Keratinocyte (primary cell): Measurements from ENCODE around the gene SLCO3A1.

Source experiments
- CTCF ChIP-seq, 3 experiments: IDR thresholded peaks in 1 of 3; conservative IDR thresholded peaks in 1 of 3; optimal IDR thresholded peaks in 1 of 3; 2 replicates in 2 of 3; 3 replicates in 1 of 3; pipeline versions ENCODE3 to v1.5.1; 2011; ENCODE audit warnings: low read length in 3 of 3, mild to moderate bottlenecking in 3 of 3, moderate library complexity in 2 of 3, control low read depth in 1 of 3, inconsistent platforms in 1 of 3; ENCODE audit not compliant: insufficient read depth in 2 of 3; ENCODE audit errors: extremely low read depth in 1 of 3
- EZH2 ChIP-seq: IDR thresholded peaks from one replicate; pipeline ENCODE4 v1.6.1; 2012; ENCODE audit warnings: inconsistent platforms, mild to moderate bottlenecking, low read length, moderate library complexity

DNA sequence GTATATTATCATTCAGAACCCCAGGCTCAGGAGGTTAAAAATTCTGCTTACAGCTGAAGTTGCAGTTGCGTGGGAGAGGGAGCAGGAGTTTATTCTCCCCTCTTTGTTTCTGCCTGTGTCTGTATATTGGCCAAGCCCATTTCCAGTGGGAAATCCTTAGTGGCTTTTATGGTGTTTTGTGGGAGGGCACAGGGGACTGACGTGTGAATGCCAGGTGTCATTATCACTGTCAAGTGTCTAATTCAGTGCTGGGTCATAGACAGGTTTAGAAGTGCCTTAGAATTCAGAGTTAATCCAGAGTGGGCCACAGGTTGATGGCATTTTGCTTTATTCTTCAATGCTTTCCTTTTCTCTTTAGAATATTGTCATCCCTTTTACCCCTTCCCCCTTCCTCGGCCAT lies 33.4 kb downstream of the SLCO3A1 start:
- no peak for TF ChIP-seq CTCF (optimal IDR thresholded peaks at IDR 0.05 in 1 of 3, IDR thresholded peaks at IDR 0.05 in 1 of 3, conservative IDR thresholded peaks at IDR 0.05 in 1 of 3; ENCODE audit: extremely low read depth in 1 of 3, insufficient read depth in 2 of 3, low read length in 3 of 3)
- no peak for TF ChIP-seq EZH2
